ENCODE measurements around the gene AGER. TPM values are rescaled to one million over a fixed set of nuclear protein-coding genes. Genes with fewer than 3 reads are reported as not detected.

AGER gene
- total and polyA plus RNA-seq, 2 of the 4 experiments (the other 2 are of a cell fraction), result 0.18 to 4.2 TPM

DNA sequence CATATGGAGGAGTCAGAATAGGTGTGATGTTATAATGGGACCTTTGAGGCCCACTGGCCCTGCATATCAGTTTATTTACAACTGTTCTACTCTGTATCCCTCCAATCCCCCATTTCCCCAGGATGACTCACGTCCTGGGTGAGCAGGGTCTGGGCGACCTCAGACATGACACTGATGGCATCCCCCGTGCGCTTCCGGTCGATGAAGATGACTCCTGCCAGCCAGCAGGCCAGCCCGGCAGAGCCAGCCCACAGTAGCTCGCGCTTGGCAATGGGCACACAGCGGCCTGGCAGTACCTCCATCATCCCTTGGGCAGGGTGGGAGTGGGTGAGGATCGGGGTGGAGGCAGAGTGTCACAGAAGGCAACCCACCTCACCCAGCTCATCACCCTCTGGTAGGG, 13.8 kb downstream of the AGER start:
- ChIA-PET CTCF (no interaction called here), POLR2A (ENCODE audit: unreplicated experiment) (no interaction called here)
- Histone ChIP-seq H2AFZ (replicated peaks; ENCODE audit: low read length, poor library complexity) (no peak overlapping the region), H4K20me1 (ENCODE audit: insufficient read depth, low read length) (no peaks in the 10 kb centered on the region), H3K4me2 (ENCODE audit: low read depth, low read length) (no peak overlapping the region), H3K56ac (ENCODE audit: extremely low read depth, insufficient read depth, low read length) (no peak overlapping the region), H3K4me1 (ENCODE audit: control insufficient read depth, insufficient read depth, low read length) (peaks cover 4% of the 10 kb centered on the region), H3K79me1 (ENCODE audit: low read depth in 1 of 2, low read length in 2 of 2) (peaks cover 26 to 51% of the 10 kb centered on the region in 2 experiments; a peak in 3 of 4 replicates), H3K27me3 (ENCODE audit: control insufficient read depth, insufficient read depth, low read length) (no peaks in the 10 kb centered on the region), H3K23ac (ENCODE audit: low read depth, low read length) (no peak overlapping the region), H2BK15ac (ENCODE audit: low read depth, low read length) (no peak overlapping the region), H3K4me3 (ENCODE audit: insufficient read depth, low read depth, low read length) (no peak overlapping the region), H3K27ac (ENCODE audit: insufficient read depth, low read length) (no peak overlapping the region), H2BK5ac (ENCODE audit: low read depth, low read length, poor library complexity, severe bottlenecking) (no peak overlapping the region), H2AK9ac (replicated peaks; ENCODE audit: low read depth, low read length, poor library complexity) (peak overlapping the region; percentile 23), H3K9me1 (ENCODE audit: insufficient read depth, low read length) (peaks cover 31% of the 10 kb centered on the region), H4K8ac (ENCODE audit: low read depth in 2 of 2, low read length in 2 of 2) (no peak overlapping the region), H3K4ac (ENCODE audit: low read depth, low read length) (no peak overlapping the region), H4K5ac (ENCODE audit: low read depth, low read length) (no peak overlapping the region), H3K36me3 (ENCODE audit: control insufficient read depth, insufficient read depth, low read length) (peaks cover 50% of the 10 kb centered on the region), H3K18ac (ENCODE audit: low read depth, low read length) (no peak overlapping the region), H3K9me3 (ENCODE audit: control insufficient read depth, insufficient read depth, low read length) (no peaks in the 10 kb centered on the region), H4K91ac (ENCODE audit: insufficient read depth, low read depth, low read length) (no peak overlapping the region), H3K14ac (replicated peaks; ENCODE audit: low read depth, low read length) (no peak overlapping the region), H2AK5ac (ENCODE audit: low read depth, low read length) (no peak overlapping the region), H2BK20ac (ENCODE audit: low read depth, low read length) (no peak overlapping the region), H3K9ac (ENCODE audit: low read depth, low read length) (no peak overlapping the region), H2BK120ac (ENCODE audit: low read depth, low read length) (no peak overlapping the region)
- ATAC-seq (ENCODE audit: low read depth) (no peak), DNase-seq (no peak)
- dilution Hi-C loops (cut with HindIII; ENCODE audit: low sequenced_read_pairs, unreplicated experiment) (no loop called here), in situ Hi-C loops (cut with MboI; ENCODE audit: low sequenced_read_pairs) (loop anchor here (10.0 kb wide), 1 partner anchor 195 kb away; the partner anchor contains the start of gene DXO), intact Hi-C loops (cut with micrococcal nuclease) (no loop called here)
- no CpG with 5 or more reads among the region's 11 CpGs for WGBS, 2 experiments (ENCODE audit: extremely low coverage in 2 of 2, insufficient read length in 1 of 2)
- no TSS peak for BruUV-seq (replicated peaks)
- TF ChIP-seq RAD21 (IDR thresholded peaks at IDR 0.05; ENCODE audit: low read length), result no peak
- no peak for TF ChIP-seq MAFK (IDR thresholded peaks at IDR 0.05; ENCODE audit: low read depth, low read length)
- TF ChIP-seq MXI1 (IDR thresholded peaks at IDR 0.05; ENCODE audit: borderline replicate concordance, low read depth, low read length), result no peak
- no peak for TF ChIP-seq SMC3 (IDR thresholded peaks at IDR 0.05; ENCODE audit: low read depth, low read length)
- no peak for TF ChIP-seq RCOR1 (IDR thresholded peaks at IDR 0.05; ENCODE audit: insufficient replicate concordance, low read length)
- no peak for TF ChIP-seq CHD1 (IDR thresholded peaks at IDR 0.05; ENCODE audit: low read depth, low read length)
- TF ChIP-seq, protein P1, sequence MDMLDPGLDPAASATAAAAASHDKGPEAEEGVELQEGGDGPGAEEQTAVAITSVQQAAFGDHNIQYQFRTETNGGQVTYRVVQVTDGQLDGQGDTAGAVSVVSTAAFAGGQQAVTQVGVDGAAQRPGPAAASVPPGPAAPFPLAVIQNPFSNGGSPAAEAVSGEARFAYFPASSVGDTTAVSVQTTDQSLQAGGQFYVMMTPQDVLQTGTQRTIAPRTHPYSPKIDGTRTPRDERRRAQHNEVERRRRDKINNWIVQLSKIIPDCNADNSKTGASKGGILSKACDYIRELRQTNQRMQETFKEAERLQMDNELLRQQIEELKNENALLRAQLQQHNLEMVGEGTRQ (IDR thresholded peaks at IDR 0.05; ENCODE audit: low read depth, low read length), result no peak
- TF ChIP-seq, protein P2, sequence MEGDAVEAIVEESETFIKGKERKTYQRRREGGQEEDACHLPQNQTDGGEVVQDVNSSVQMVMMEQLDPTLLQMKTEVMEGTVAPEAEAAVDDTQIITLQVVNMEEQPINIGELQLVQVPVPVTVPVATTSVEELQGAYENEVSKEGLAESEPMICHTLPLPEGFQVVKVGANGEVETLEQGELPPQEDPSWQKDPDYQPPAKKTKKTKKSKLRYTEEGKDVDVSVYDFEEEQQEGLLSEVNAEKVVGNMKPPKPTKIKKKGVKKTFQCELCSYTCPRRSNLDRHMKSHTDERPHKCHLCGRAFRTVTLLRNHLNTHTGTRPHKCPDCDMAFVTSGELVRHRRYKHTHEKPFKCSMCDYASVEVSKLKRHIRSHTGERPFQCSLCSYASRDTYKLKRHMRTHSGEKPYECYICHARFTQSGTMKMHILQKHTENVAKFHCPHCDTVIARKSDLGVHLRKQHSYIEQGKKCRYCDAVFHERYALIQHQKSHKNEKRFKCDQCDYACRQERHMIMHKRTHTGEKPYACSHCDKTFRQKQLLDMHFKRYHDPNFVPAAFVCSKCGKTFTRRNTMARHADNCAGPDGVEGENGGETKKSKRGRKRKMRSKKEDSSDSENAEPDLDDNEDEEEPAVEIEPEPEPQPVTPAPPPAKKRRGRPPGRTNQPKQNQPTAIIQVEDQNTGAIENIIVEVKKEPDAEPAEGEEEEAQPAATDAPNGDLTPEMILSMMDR (conservative IDR thresholded peaks at IDR 0.05; ENCODE audit: low read depth, low read length), result no peak
- no peak for TF ChIP-seq FOS (IDR thresholded peaks at IDR 0.05; ENCODE audit: low read depth, low read length)
- TF ChIP-seq NFE2L2 (IDR thresholded peaks at IDR 0.05; ENCODE audit: low read depth, low read length), result no peak
- TF ChIP-seq CEBPB (IDR thresholded peaks at IDR 0.05; ENCODE audit: low read depth, low read length), result no peak
- no peak for TF ChIP-seq MAZ (IDR thresholded peaks at IDR 0.05; ENCODE audit: borderline replicate concordance, low read depth, low read length)
- TF ChIP-seq, protein P3, sequence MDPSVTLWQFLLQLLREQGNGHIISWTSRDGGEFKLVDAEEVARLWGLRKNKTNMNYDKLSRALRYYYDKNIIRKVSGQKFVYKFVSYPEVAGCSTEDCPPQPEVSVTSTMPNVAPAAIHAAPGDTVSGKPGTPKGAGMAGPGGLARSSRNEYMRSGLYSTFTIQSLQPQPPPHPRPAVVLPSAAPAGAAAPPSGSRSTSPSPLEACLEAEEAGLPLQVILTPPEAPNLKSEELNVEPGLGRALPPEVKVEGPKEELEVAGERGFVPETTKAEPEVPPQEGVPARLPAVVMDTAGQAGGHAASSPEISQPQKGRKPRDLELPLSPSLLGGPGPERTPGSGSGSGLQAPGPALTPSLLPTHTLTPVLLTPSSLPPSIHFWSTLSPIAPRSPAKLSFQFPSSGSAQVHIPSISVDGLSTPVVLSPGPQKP (IDR thresholded peaks at IDR 0.05; ENCODE audit: borderline replicate concordance, low read depth, low read length), result no peak
- TF ChIP-seq RFX5 (IDR thresholded peaks at IDR 0.05; ENCODE audit: low read depth, low read length), result no peak
- TF ChIP-seq POLR2A (IDR thresholded peaks at IDR 0.05; ENCODE audit: low read depth, low read length), result no peak
- no peak for TF ChIP-seq BHLHE40 (IDR thresholded peaks at IDR 0.05; ENCODE audit: low read depth, low read length)

Data from IMR-90 (cell line).